ELF-1 (cell line): ENCODE data around the gene RAP1GAP.
A peak's percentile ranks its signal among the peaks of the same experiment; 100 is the strongest.

Experiments
- DNase-seq: peaks from one replicate; pipeline ENCODE4 v3.0.0-alpha.2; 2016; ENCODE audit warnings: low read depth, low spot score

RAP1GAP gene

DNA sequence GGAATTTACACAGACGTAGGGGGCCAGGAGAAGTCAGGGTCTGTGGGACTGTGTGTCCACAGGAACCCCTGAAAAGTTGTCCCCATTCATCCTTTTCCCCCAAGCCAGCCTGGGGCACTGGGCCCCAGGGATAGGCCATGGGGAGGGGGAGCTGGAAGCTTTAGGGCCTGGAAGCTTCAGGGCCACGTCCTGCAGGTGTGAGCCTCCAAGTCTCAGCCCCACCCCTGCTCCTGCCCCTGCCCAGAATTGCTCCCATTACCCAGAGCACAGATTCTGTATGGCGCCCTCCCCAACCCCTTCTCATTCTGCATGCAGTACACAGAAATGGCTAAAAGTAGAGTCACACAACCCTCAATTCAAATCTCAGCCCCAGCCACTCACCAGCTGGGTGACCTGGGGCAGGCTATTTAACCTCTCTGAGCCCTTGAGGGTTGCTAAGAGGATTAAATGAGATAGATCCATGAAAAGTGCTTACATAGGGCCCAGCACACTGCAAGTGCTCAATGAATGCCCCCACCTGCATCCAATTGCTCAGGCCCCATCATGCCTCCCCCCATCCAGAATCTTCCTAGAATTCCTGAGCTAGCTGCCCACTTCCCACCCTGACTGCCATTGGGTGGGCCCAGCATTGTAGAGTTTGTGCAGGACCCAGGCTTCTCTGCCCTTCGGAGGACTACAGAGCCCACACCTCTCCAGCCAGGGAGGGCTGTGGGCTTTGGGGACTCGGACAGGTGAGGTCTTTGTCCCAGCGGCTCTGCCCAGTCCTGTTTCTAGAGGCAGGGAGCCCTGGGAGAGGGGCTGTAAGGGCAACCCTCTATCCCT, 6.5 kb downstream of the RAP1GAP start:
- DNase-seq = no peak

DNA sequence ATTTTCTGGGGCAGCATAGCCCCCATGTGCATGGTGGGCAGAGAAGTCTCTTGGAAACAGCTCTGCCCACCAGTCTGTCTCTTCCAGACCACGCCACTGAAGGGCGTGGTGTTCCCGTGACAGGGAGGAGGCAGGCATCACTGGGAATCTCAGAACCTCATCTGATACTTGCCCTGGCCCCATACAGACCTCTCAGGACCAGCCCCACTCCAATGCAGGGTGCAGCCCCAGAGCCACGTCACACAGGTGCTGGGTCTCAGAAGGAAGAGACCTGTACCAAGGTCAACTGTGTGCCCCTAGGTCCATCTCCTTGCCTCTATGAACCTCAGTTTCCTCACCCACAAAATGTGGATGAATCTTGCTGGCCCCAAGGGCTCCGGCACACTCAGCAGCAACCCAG, 7.3 kb downstream of the RAP1GAP start:
- DNase-seq = no peak

DNA sequence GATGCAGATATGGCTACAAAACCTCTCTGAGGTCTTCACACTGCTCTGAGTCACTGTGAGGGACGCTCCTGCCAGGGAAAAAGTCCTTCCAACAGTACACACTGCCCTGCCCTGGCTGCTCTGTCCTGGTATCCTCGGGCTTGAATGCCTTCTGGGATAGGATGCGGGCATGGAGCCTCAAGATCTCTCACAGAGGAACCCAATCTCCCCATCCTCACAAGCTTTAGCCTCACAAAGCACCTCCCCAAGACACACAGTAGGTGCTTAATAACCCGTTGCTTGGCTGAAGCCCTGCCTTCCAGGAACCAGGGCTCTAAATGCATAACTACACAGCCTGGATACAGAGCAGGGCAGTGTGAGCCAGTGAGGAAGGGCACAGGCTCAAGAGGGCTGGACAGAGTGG, 9.2 kb downstream of the RAP1GAP start:
- no peak for DNase-seq

DNA sequence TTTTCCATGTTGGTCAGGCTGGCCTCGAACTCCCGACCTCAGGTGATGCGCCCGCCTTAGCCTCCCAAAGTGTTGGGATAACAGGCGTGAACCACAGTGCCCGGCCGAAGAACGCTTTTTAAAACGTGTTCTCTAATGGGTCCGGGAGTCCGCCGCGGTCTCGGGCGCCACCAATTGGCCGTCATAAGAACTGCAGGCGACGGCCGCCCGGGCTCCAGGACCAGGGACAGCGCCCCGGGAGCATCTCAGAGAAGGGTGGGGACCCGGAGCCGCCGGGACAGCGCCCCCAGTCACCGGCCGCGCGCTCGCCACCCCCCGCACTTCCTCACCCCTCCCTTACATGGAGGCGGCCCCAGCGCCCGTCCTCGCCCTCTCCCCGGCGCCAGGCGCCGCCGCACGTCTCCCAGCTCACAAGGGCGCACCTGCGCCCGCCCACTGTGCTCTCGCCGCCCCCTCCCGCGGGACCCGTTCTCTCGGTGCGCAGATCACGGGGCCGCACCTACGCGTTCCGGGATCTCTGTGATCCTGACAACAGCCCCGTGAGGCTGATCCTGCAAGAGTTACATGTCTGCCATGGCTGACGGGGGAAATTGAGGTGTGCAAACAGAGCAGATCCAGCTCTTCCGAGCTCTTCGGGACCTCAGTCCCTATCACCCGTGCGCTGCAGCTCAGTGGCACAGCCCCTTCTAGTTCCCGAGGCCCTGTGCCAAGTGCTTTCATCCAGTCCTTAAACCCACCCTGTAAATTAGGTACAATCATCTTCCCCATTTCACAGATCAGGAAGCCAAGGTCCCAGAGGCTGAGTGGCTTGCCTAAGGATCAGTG, 9.8 kb downstream of the RAP1GAP start:
- DNase-seq = peak; percentile 96

DNA sequence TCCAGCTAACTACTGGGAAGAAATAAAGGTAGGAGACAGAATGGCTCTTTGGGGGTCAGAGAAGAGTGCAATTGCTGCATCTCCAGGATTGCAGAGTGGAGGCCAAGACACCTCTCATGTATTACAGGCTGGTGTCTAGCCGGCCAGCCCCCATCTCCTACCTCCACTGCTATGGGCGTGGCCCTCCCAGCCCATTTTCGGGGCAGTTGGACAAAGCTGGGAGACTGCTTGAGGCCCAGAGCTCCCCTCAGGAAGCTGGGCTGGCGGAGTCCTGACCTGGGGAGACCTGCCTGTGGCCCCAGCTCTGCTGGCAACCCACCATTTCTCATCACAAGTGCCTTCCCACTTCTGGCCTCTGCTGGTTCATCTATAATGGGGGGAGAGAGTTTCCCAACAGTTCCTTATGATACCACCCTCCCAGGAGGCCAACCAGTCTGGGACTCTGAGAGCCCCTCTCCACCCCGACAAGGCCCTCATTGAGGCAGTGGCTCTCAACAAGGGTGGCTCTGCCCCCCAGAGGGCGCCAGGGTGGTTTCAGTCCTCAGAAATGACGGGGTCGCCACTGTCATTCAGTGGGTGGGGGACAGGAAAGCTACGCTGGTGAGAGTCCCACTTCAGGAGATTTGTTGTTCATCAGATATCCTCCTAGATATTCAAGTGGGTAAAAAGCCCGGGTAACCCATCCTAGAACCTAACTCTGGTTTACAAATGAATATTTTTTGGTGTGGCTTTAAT, 11.5 kb downstream of the RAP1GAP start:
- DNase-seq = no peak

DNA sequence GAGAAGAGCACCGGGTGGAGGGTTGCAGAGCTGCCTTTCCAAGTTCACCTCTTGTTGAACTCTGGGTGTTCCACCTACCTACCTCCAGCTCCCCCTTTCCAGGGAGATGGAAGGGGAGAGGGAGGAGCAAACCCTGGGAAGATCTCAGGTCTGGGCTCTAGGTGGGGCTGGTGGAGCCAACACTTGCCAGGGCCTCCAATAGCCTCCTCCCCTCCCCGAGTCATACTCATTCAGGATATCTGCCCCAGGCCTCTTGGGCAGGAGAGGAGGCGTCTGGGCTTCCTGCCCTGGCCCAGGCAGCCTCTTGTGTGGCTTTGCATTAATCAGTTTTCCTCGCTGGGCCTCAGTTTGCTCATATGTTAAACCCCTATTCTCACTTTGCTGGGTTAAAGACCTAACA, 13.4 kb downstream of the RAP1GAP start:
- peak; percentile 75 for DNase-seq

DNA sequence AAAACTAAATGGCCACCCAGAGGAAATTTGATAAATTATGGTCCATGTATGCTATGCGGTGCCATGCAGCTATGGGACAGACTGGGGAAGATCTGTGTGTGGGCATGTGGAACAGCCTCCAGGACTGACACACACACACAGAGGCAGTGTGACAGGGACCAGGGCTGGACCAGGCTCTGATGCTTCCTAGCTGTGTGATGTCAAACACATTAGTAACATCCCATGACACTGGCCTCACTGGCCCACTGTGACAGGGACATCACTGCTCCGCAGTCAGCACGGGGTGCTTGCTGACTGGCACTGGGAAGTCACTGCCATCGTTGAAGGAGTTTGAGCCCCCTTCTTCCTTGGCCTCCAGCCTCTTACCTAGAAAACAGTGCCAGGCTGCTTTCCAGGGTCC, 13.9 kb downstream of the RAP1GAP start:
- DNase-seq = no peak

DNA sequence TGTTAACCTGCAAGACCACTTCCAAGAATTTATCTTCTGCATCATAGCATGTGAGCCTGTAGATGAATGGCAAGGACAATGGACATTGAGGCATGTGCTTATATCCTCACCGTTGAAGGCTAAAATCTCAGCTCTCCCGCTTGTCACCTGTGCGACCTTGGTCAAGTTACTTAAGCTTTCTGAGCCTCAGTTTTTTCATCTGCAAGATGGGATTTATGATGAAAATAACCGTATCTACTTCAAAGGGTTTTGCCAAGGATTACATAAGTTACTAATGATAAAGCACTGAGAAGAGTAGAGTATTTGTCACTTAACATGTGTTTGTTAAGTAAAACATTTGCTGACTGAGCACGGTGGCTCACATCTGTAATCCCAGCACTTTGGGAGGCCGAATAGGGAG, 14.9 kb downstream of the RAP1GAP start:
- no peak for DNase-seq

DNA sequence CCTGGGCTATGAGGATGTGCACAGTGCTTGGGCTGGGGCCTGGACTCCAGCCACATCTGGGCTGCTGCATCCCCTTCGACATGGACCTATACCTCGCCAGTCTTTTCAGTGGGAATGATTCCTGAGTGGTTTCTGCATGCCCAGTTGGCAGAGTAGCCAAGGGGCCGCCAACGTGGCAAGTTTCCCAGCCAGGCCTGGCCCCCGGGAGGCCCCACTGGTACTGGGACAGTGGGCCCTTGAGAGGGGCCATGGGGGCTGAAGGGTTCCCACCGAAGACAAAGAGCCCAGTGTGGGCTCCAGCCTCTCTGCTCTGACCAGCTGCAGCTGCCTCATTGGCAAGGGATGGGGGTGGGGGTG, 15.4 kb downstream of the RAP1GAP start:
- no peak for DNase-seq

DNA sequence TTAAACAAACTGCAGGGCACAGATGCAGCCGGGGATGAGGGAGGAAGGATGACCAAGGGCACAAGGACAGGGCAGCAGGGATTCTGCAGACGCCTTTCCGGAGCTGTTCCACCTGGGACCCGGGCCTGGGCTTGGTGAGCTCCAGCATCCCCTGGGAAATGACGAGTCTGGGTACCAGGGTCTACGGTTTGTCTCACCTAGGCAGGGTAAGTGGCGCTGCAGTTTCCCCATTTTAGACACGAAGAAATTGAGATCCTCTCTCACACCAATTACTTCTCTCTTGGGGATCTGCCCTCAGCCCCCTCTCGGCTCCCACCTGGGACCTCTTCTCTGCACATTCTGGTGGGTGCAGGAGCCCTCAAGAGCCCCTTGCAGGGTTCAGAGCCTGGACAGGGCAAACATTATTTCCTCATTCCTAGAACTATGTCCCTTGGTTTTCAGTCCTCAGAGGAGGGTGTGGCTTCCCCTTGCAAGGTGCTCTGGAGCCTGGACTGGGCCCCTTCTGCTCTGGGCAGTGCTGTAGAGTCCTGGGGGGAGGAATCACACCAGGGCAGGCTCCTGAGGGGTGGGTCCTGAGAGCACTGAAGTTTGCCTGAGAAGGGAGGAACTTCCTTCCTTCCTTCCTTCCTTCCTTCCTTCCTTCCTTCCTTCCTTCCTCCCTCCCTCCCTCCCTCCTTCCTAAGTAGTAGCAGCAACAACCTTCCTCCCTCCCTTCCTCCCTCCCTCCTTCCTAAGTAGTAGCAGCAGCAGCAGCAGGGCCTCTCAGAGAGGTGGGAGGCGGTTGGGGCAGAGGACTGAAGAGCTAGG, 16.0 kb downstream of the RAP1GAP start:
- no peak for DNase-seq

DNA sequence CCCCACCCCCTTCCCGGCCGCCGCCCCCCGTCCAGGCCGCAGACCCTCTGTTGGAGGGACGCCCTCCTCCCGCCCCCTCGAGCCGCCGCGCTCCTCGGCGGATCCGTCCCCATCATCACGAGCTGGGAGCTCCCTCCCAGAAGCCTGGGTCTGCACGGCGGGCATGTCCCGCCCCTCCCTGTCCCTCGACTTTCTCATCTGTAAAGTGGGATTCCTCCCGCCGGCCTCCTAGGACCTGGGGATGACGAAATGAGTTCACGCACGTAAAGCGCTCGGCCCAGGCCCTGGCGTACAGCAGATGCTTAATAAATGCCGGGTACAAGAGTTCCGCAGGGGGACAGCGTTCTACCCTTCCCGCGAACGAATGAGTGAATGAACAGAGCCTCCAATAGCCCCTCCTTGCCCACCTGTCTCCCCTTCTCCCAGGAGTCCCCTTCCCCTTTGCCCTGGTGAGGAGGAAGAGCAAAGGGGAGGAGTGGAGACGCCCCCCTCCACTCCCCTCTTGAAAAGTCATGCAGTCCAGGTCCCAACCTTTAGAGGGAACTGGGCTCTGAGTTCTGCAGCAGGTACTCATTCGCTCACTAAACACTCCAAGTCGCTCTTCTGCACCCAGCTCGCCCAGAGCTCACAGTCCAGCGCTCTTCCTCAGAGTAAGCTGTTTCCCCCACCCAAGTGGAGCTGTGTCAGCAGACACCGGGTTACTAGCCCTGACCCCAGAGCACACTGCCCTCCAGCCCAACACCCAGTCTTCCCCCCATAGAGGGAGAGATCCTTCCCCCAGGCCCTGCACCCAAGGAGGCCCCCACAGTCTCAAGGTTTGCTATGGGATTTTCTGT, 16.8 kb downstream of the RAP1GAP start:
- DNase-seq = no peak

DNA sequence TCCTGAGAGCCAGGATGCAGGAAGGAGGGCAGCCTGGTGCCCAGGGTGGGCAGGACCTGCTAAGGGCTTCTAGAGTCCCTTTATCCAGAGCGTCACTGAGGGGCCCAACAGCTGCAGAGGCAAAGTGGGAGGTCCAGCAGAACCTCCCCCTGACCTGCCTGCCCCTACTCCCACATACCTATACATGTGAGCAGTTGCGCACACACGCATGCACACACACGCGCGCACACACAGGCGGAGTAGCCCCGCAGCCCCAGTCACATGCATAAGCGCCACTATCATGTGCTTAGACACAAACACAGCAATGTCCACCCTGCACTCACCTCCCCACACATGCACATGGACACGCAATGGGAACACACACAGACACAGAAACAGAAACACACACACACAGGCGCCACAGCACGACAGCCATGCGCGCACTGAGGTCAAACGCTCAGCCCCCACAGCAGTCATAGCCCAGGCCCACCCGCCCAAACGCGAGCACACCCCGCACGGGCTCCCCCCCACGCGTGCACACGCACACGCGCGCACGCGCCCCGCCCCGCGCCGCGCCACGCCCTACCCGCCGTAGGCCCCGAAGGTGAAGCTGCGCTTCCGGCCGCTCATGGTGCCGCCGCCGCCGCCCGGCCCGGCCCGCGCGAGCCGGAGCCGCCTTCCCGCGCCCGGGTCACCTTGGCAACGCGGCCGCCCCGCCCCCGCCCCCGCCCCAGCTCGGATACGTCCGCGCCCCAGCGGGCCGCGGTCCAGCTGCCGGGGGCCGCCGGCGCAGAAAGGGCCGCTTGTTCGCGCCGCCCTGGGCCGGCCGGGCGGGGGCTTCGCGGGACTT, 17.7 kb downstream of the RAP1GAP start:
- no peak for DNase-seq

DNA sequence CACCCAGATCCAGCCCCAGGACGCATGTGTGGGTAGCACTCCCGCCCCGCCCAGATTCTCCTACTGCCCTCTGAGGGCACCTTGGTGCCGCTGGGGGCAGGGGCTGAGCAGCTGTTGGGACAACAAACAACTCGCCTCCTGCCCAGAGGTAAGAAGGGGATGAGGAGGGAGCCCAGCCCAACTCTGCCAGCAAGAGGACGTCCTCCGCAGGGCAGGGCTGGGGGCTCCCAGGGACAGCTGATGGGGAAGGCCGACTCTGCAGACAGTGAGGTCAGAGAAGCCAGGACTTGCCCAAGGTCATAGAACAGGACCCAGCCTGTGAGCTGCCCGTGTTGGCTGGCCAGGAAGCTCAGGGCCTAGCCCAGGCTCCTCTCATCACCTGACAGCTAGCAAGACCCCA, 18.8 kb downstream of the RAP1GAP start:
- DNase-seq = no peak

DNA sequence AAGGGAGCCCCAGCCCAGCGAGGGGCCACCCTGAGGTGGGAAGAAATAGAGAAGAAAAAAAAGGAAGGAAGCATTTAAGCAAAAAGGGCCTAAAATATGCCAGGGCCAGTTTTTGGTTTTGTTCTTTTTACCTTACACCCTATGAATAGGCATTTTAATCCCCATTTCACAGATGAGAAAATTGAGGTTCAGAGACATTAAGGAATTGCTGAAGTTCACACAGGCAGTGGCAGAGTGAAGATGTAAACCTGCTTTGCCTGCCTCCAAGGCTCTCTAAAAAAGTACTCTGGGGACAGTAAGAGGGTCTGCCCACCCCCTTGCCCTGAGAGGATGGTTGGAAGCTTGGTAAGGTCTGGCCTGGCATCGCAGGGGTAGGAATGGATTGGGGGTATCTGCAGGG, 19.8 kb downstream of the RAP1GAP start:
- no peak for DNase-seq

DNA sequence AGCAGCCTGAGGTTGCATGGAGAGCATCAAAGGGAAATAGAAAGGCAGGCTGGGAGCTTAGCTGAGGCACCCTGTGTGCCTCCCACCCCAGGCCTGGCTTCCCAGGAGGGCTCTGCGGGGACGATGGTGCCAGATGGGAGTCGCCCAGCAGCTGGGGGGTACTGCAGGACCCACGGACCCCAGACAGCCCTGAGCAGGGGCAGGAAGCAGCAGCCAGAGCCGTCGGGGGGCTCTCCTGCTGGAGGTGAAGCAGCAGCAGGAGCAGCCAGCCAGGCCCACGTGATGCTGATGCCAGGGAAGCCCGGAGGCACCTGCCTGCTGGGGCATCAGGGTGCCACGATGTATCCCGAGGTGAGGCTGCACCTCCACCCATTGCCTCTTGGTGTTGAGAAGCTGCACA, 20.4 kb downstream of the RAP1GAP start:
- DNase-seq = no peak

DNA sequence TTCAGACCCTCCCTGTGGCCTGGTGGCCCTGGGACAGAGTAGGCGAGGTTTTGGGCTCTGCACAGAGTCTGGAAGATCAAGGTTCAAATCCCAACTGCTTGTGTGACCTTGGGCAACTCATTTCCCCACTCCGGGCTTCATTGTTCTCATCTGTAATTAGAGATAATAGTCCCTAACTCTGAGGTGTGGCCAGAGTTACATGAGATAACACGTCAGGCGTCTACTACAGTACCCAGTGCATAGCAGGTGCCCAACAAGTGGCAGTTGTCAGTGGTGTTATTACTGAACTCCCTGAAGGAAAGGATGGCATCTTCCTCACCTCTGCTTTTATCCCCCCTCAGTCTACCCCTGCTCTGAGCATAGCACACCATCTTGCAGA, 20.8 kb downstream of the RAP1GAP start:
- DNase-seq = no peak

DNA sequence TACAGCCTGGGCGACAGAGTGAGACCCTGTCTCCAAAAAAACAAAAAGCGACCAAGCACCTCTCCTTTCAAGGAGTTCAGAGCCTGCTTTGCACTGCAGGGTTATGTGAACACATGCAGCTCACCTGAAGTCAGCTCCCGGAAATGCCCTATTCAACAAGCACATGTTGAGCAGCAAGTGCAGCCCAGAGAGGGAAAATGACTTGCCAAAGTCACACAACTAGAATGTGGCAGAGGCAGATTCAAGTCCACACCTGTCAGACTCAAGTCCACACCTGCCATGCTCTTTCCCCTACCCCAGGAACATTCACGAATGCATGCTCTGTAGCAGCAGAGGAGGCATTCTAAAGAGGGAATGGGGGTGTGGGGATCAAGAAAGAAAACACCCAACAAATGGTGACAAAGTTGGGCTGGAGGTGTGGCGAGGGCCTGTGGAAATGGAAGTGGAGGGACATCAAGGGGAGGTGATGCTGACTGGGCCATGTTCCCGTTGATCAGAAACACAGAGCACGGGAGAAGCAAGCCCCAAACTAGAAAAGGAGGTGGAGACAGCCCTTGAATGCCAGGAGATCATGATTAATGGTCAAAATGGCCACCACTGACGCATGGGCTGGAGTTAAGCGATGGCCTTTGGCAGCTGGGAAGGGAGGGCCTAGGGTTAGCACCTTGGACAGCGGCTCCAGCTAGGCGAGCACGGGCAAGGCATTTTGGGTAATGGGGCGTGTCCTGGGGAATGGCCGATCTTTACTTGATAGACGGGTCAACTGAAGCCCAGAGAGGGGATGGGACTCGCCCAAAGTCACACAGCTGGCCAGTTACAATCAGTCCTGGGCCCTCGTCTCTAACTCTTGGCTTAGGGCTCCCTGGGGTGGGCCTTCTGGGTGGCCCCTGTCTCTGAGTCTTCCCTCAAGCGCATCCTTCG, 21.5 kb downstream of the RAP1GAP start:
- DNase-seq = peak; percentile 93

DNA sequence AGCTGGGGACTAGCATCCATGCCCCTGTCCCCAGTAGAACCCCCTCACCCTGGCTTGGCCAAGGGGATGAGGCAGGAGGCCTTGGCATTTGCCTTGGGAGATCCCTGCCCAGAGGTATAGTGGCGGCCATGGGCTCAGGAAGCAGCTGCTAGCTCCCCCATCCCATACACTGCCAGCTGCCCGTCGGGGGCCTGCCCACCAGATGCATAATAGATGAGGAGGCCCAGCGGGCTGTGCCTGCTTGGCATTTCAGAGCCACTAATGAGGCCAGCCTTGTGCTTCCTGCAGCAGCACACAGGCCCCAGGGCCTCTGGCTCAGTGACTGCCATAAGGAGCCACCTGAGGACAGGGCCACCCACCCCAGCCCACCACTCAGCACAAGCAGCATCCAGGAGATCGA, 23.6 kb downstream of the RAP1GAP start:
- no peak for DNase-seq

DNA sequence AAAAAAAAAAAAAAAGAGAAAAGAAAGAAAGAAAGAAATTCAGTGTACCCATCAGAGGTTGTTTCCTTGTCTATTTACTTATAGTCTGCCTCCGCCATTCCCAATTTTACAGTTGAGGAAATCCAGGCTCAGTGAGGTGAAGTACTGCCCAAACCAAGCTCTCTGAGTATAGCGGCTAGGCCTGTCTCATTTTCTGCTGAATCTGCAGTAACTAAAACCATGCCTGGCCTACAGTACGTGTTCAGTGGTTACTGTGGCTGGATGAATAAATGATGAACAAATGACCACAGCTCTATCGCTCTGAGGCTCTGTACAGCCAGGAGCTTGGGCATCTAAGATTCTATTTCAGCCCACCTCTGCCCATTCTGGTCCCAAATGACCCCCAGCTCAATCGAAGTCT, 24.3 kb downstream of the RAP1GAP start:
- DNase-seq = no peak
